IPS-18c (cell line): ENCODE data around the gene DDX39B.
"Not testable (repeated sequence)": the region's sequence is repeated elsewhere in the genome, so short reads cannot be mapped to it uniquely, and the experiment has no call there.

ENCODE experiments used
- H3K4me3 ChIP-seq: 2 replicates; pipeline ENCODE4 v1.7.0; 2013; ENCODE audit warnings: low read depth, mild to moderate bottlenecking, low read length, moderate library complexity; ENCODE audit not compliant: insufficient read depth
- H3K9me3 ChIP-seq: one replicate; pipeline ENCODE4 v1.6.1; 2013; ENCODE audit warnings: mild to moderate bottlenecking, low read length, moderate library complexity; ENCODE audit not compliant: control insufficient read depth, insufficient read depth

DDX39B gene

GRCh38 chr6:31558631-31559500 is 17.1 kb upstream of the DDX39B start:
- H3K4me3 ChIP-seq: no peak overlapping the region

GRCh38 chr6:31558318-31558625 is 16.5 kb upstream of the DDX39B start:
- no peaks in the 10 kb centered on the region for H3K9me3 ChIP-seq
- no peak overlapping the region for H3K4me3 ChIP-seq

More at GRCh38 chr6:31558631-31559500, 17.1 kb upstream of the DDX39B start:
- H3K9me3 ChIP-seq: no peaks in the 10 kb centered on the region

GRCh38 chr6:31557443-31558317 is 15.9 kb upstream of the DDX39B start:
- Histone ChIP-seq H3K4me3 (no peak overlapping the region), H3K9me3 (no peaks in the 10 kb centered on the region)

- no peak overlapping the region for H3K4me3 ChIP-seq
These were observed 14.5 kb upstream of the DDX39B start for GRCh38 chr6:31556307-31556706.

GRCh38 chr6:31551371-31551770 is 9.6 kb upstream of the DDX39B start:
- not testable (repeated sequence) for H3K4me3 ChIP-seq, H3K9me3 ChIP-seq

More at GRCh38 chr6:31556307-31556706, 14.5 kb upstream of the DDX39B start:
- H3K9me3 ChIP-seq: no peaks in the 10 kb centered on the region

GRCh38 chr6:31548544-31548873 is 6.7 kb upstream of the DDX39B start:
- H3K9me3 ChIP-seq: no peaks in the 10 kb centered on the region
- H3K4me3 ChIP-seq: no peak overlapping the region

GRCh38 chr6:31547727-31548543 is 6.1 kb upstream of the DDX39B start:
- Histone ChIP-seq H3K4me3 (peak overlapping the region; percentile 44), H3K9me3 (no peaks in the 10 kb centered on the region)

GRCh38 chr6:31546958-31547726 is 5.3 kb upstream of the DDX39B start, which contains the start of gene NFKBIL1:
TSS of gene NFKBIL1 (plus strand) at chr6:31547608. CDS start at chr6:31547695, 87 bp downstream.
- Histone ChIP-seq H3K4me3 (peak within 1 kb of the TSS; percentile 55), H3K9me3 (no peaks in the 10 kb centered on the region)

- Histone ChIP-seq H3K4me3 (peak within 1 kb of the TSS; percentile 55), H3K9me3 (no peaks in the 10 kb centered on the region)
These were observed 4.6 kb upstream of the DDX39B start, which contains the start of gene ATP6V1G2 for GRCh38 chr6:31546339-31546957. TSS of gene ATP6V1G2 (minus strand) at chr6:31546608. CDS start at chr6:31546559, 49 bp downstream.

- H3K4me3 ChIP-seq: no peak overlapping the region
- no peaks in the 10 kb centered on the region for H3K9me3 ChIP-seq
These were observed 3.5 kb upstream of the DDX39B start for GRCh38 chr6:31545291-31545690.

- H3K9me3 ChIP-seq: no peaks in the 10 kb centered on the region
- H3K4me3 ChIP-seq: no peak overlapping the region
These were observed 2.9 kb upstream of the DDX39B start for GRCh38 chr6:31544676-31545075.

GRCh38 chr6:31543639-31544038 is 1.8 kb upstream of the DDX39B start:
- Histone ChIP-seq H3K9me3 (no peaks in the 10 kb centered on the region), H3K4me3 (no peak overlapping the region)

GRCh38 chr6:31541059-31541657 is 645 bp downstream of the DDX39B start:
- Histone ChIP-seq H3K9me3 (no peaks in the 10 kb centered on the region), H3K4me3 (peak overlapping the region; percentile 86)

GRCh38 chr6:31540640-31541039 is 1.2 kb downstream of the DDX39B start:
- Histone ChIP-seq H3K4me3 (peak overlapping the region; percentile 86), H3K9me3 (no peaks in the 10 kb centered on the region)

- peak overlapping the region; percentile 26 for H3K4me3 ChIP-seq
- H3K9me3 ChIP-seq: peaks cover 2% of the 10 kb centered on the region
These were observed 2.9 kb downstream of the DDX39B start for GRCh38 chr6:31538805-31539400.
